Aorta (tissue), 5 donors: Measurements from ENCODE around the gene ZNF423. TPM values are rescaled to one million over a fixed set of nuclear protein-coding genes. Genes with fewer than 3 reads are reported as not detected.

Source experiments
- ATAC-seq: fragments of 200-7000 bp; cut with Tn5 transposase; one replicate; pipeline ENCODE4 v1.9.1; 2022; ENCODE audit warnings: moderate library complexity; ENCODE audit not compliant: low FRiP score
- DNase-seq, 2 donors: peaks; one replicate each; pipeline ENCODE4 v3.0.0-alpha.2; 2020
- H3K27ac ChIP-seq, 2 donors: one replicate each; pipeline ENCODE4 v1.5.1; 2013; ENCODE audit warnings: low read length in 2 of 2, mild to moderate bottlenecking in 2 of 2, moderate library complexity in 2 of 2, control low read depth in 1 of 2, inconsistent platforms in 1 of 2, low read depth in 1 of 2
- H3K27me3 ChIP-seq, 2 donors: one replicate each; pipeline ENCODE4 v1.6.1; 2013; ENCODE audit warnings: control low read depth in 1 of 2, low read length in 1 of 2, mild to moderate bottlenecking in 1 of 2, moderate library complexity in 1 of 2; ENCODE audit not compliant: insufficient read depth in 2 of 2, control insufficient read depth in 1 of 2
- H3K36me3 ChIP-seq, 2 donors: one replicate each; pipeline ENCODE4 v1.6.1; 2013; ENCODE audit warnings: control low read depth in 1 of 2, low read length in 1 of 2, mild to moderate bottlenecking in 1 of 2; ENCODE audit not compliant: insufficient read depth in 2 of 2, control insufficient read depth in 1 of 2
- H3K4me1 ChIP-seq, 2 donors: one replicate each; pipeline ENCODE4 v1.6.1; 2013; ENCODE audit warnings: low read length in 2 of 2, control low read depth in 1 of 2, mild to moderate bottlenecking in 1 of 2, moderate library complexity in 1 of 2; ENCODE audit not compliant: insufficient read depth in 2 of 2, control insufficient read depth in 1 of 2
- H3K4me3 ChIP-seq, 2 donors: one replicate each; pipeline ENCODE4 v1.5.1; 2013; ENCODE audit warnings: low read length in 2 of 2, control low read depth in 1 of 2, mild to moderate bottlenecking in 1 of 2
- H3K9me3 ChIP-seq: one replicate; pipeline ENCODE4 v1.6.1; 2013; ENCODE audit warnings: mild to moderate bottlenecking, low read length; ENCODE audit not compliant: control insufficient read depth
- WGBS, 2 donors: extraction: QIAGEN DNeasy Blood & Tissue Kit; methylation state at CpG; one replicate each; pipeline ENCODE4 v1.1.7; 2013; 5-methylcytosine and 5-hydroxymethylcytosine counted together
- intact Hi-C, 2 donors: fragments of 100-400 bp; cut with DNase I; formaldehyde crosslinking; loops; one replicate each; pipeline versions ENCODE4 v1.14.2 to v1.15.0; 2022
- polyA plus RNA-seq, 2 donors: library from polyadenylated mRNA; stranded (reverse); fragments of 200-250 nt; gene quantifications; one replicate each; pipeline ENCODE4 v1.2.3, GENCODE V29; 2013
- total RNA-seq, 2 donors: library from RNA; stranded (reverse); fragmentation: NEBNext Ultra II Directional; extraction: Animal tissue kit (Norgen Biotek cat#: 25700); gene quantifications; one replicate each; pipeline ENCODE4 v1.2.1, GENCODE V29; 2021
- donor health status: healthy with polysubstance abuse.
- donor health status: Bipolar disorder and iron deficiency.
- donor health status: DM: no; HTN: no; CAD: no.
- donor health status: DM: no; HTN: no; CAD: no.
- donor health status: DM: yes; HTN: yes; CAD: no.

The ZNF423 gene
- total and polyA plus RNA-seq, 4 donors, result 3.1 to 43.1 (median 10.0) TPM

- 3 to 13% methylated on average over 8 to 45 of the region's 45 CpGs for WGBS, 2 donors
- H3K4me3 ChIP-seq, result peak overlapping the region; percentile 87 to 92
- ATAC-seq (no peak), DNase-seq (no peak)
- H3K4me1 ChIP-seq, result no peaks in the 10 kb centered on the region
- intact Hi-C loops, result loop anchor here (2.0 to 10.0 kb wide), 6 partner anchors 26 to 370 kb away; no protein-coding TSS in a partner anchor
- no peaks in the 10 kb centered on the region for H3K27me3 ChIP-seq
- no peaks in the 10 kb centered on the region for H3K36me3 ChIP-seq
- peak overlapping the region; percentile 30 to 58 for H3K27ac ChIP-seq
- no peaks in the 10 kb centered on the region for H3K9me3 ChIP-seq
Observed at GRCh38 chr16:49854796-49855203, 1.1 kb downstream of the ZNF423 start.

- Histone ChIP-seq H3K27me3 (no peaks in the 10 kb centered on the region), H3K27ac (peak overlapping the region; percentile 17 to 58), H3K36me3 (no peaks in the 10 kb centered on the region), H3K4me3 (peak overlapping the region; percentile 87 to 92), H3K4me1 (no peaks in the 10 kb centered on the region), H3K9me3 (no peaks in the 10 kb centered on the region)
- ATAC-seq, result no peak
- DNase-seq, result no peak
- WGBS, 2 donors, result 19 to 25% methylated on average over 33 of the region's 33 CpGs
- intact Hi-C loops, result loop anchor here (2.0 to 10.0 kb wide), 4 partner anchors 25 to 369 kb away; no protein-coding TSS in a partner anchor
Observed at GRCh38 chr16:49854188-49854795, 1.6 kb downstream of the ZNF423 start.

DNA sequence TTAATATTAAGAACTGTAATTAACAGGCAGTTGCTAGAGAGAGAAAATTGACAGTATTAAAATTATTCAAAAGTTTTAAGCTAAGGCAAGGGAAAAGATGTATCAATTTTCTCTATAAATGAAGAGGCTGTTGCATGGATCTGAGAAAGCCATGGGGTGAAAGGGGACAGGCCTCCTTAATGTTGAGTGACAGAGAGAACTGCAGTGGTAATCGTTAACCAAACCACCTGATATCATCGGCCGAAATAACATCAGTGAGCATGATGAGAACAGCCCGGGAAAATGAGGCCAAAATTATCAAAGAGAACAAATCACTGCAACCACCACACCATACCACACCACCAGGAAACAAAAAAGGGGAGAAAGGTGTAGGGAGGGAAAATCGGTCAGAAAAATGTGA lies 3.6 kb downstream of the ZNF423 start:
- Histone ChIP-seq H3K4me1 (no peaks in the 10 kb centered on the region), H3K4me3 (no peak overlapping the region), H3K36me3 (peaks cover 0 to 1% of the 10 kb centered on the region in 2 donors), H3K9me3 (no peaks in the 10 kb centered on the region), H3K27me3 (no peaks in the 10 kb centered on the region), H3K27ac (no peak overlapping the region)
- ATAC-seq (no peak), DNase-seq (no peak)
- intact Hi-C loops, result loop anchor here (10.0 kb wide), 2 partner anchors 227 to 367 kb away; no protein-coding TSS in a partner anchor
- whole genome bisulfite sequencing, 2 donors, result 87 to 91% methylated on average over 5 of the region's 5 CpGs

DNA sequence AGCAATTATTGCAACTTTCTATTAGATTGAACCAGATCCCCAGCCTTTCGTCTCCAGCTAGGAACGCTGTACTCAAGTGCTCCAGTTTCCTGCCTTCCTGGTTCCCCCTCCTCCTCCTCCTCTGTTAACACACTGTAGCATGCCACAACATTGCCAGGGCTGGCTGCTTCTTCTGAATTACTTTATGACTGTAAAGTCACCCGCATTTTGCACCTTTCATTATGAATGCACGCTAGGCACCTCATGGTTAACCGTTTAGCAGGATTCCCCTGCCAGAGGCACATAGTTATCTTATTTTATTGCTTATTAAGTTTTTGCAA lies 4.5 kb downstream of the ZNF423 start:
- intact Hi-C loops, result loop anchor here (10.0 kb wide), 2 partner anchors 227 to 367 kb away; no protein-coding TSS in a partner anchor
- Histone ChIP-seq H3K4me3 (no peak overlapping the region), H3K4me1 (no peaks in the 10 kb centered on the region), H3K27ac (no peak overlapping the region), H3K27me3 (no peaks in the 10 kb centered on the region), H3K9me3 (no peaks in the 10 kb centered on the region), H3K36me3 (peaks cover 0 to 1% of the 10 kb centered on the region in 2 donors)
- DNase-seq (no peak), ATAC-seq (no peak)
- 60 to 63% methylated on average over 5 of the region's 5 CpGs for WGBS, 2 donors

DNA sequence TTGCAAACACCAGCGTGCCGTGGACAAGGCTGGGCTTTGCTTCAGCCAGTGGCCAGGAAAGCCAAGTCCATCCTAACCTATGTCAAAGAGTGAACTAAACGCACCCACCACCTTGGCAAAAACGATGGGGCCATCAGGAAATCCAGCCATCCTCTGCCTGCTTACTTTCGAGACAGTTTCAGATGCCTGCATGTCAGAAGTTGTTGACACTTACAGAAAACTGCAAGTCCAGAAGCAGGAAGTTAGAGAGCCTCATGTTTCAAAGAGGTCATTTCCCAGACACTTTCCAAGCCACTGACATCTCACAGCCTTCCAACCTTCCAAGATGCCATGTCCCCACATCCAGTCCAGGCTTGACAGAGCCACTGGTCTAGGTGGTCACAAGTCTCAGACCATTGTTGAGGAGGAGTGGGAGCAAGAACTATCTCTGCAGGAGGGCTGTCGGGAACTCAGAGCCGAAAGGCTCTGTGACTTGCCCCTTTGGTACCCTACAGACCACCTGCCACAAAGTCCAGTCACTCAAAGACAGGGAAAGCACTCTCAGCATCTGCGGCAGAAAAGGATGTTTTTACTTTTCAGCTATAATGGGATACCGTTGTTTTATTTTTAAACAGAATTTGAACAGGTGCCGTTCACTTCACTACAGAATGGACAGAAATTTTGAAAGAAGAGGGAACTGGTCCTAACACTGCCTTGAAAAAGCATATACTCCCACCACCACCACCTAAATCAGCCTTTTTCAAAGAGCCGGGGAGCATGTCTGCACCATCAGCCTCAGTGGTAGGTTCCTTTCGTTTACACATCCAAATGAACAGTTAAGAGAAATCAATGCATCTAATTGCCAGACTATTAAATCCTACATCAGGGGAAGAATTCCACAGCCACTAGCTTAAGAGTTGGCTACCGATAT lies 5.1 kb downstream of the ZNF423 start:
- H3K4me1 ChIP-seq, result no peaks in the 10 kb centered on the region
- 80 to 84% methylated on average over 13 of the region's 13 CpGs for WGBS, 2 donors
- no peaks in the 10 kb centered on the region for H3K27me3 ChIP-seq
- no peaks in the 10 kb centered on the region for H3K9me3 ChIP-seq
- no peak overlapping the region for H3K4me3 ChIP-seq
- ATAC-seq, result no peak
- H3K27ac ChIP-seq, result no peak overlapping the region
- no peak for DNase-seq
- intact Hi-C loops, result loop anchor here (10.0 kb wide), 2 partner anchors 226 to 366 kb away; no protein-coding TSS in a partner anchor
- peaks cover 0 to 1% of the 10 kb centered on the region in 2 donors for H3K36me3 ChIP-seq

- Histone ChIP-seq H3K27ac (no peak overlapping the region), H3K4me3 (no peak overlapping the region), H3K27me3 (no peaks in the 10 kb centered on the region), H3K36me3 (peaks cover 0 to 1% of the 10 kb centered on the region in 2 donors), H3K4me1 (no peaks in the 10 kb centered on the region), H3K9me3 (no peaks in the 10 kb centered on the region)
- 93 to 94% methylated on average over 8 of the region's 8 CpGs for WGBS, 2 donors
- DNase-seq (no peak), ATAC-seq (no peak)
- intact Hi-C loops, result loop anchor here (10.0 kb wide), 2 partner anchors 225 to 365 kb away; no protein-coding TSS in a partner anchor
Observed at GRCh38 chr16:49849754-49850108, 6.2 kb downstream of the ZNF423 start.

DNA sequence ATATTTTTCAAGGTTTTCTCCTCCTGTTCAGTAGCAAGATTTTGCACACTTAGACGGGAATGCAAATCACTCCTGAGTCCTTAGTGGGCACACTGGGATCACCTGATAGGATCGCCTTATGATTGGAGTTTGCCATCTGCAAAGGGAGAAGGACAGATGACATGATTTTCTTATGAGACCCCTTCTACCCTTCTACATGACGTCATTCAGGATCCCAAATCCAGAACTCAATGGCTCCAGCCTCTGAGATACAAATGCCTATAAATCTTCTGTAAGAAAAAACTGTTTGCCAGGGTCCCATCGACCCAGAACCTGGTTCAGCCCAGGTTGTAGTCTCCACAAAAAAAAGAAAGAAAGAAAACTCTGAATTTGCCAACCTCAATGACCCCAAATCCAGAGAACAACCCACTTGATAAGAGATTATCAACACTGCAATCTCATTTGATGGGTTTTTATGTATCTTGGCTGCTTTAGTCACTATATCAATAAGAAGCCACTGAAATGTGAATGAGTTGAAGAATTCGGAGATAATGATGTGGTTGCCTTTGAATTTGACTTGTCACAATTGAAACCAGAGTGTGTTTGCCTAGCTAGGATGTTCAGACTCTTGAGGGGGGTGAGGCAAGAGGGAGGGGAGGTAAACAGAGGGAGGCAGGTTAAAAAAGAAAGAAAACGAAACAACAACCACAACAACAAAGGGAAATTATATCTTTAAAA lies 6.7 kb downstream of the ZNF423 start:
- no peaks in the 10 kb centered on the region for H3K9me3 ChIP-seq
- intact Hi-C loops, result no loop called here
- no peak for ATAC-seq
- no peak overlapping the region for H3K4me3 ChIP-seq
- DNase-seq, result no peak
- H3K4me1 ChIP-seq, result no peaks in the 10 kb centered on the region
- 80 to 85% methylated on average over 6 of the region's 6 CpGs for WGBS, 2 donors
- no peaks in the 10 kb centered on the region for H3K27me3 ChIP-seq
- H3K36me3 ChIP-seq, result peaks cover 0 to 1% of the 10 kb centered on the region in 2 donors
- no peak overlapping the region for H3K27ac ChIP-seq

GRCh38 chr16:49848530-49848929 lies 7.4 kb downstream of the ZNF423 start:
- 93 to 96% methylated on average over 8 of the region's 8 CpGs for WGBS, 2 donors

More at GRCh38 chr16:49848530-49848929, 7.4 kb downstream of the ZNF423 start:
- Histone ChIP-seq H3K9me3 (no peaks in the 10 kb centered on the region), H3K4me3 (no peak overlapping the region), H3K4me1 (no peaks in the 10 kb centered on the region), H3K36me3 (peaks cover 0 to 1% of the 10 kb centered on the region in 2 donors), H3K27ac (no peak overlapping the region), H3K27me3 (no peaks in the 10 kb centered on the region)
- no peak for ATAC-seq
- DNase-seq, result no peak
- intact Hi-C loops, result no loop called here
